ENCODE measurements around the gene RPS2.

Gene RPS2

GRCh38 chr16:1998852-1999801, 34.5 kb upstream of the RPS2 start:
- no peak for DNase-seq

DNA sequence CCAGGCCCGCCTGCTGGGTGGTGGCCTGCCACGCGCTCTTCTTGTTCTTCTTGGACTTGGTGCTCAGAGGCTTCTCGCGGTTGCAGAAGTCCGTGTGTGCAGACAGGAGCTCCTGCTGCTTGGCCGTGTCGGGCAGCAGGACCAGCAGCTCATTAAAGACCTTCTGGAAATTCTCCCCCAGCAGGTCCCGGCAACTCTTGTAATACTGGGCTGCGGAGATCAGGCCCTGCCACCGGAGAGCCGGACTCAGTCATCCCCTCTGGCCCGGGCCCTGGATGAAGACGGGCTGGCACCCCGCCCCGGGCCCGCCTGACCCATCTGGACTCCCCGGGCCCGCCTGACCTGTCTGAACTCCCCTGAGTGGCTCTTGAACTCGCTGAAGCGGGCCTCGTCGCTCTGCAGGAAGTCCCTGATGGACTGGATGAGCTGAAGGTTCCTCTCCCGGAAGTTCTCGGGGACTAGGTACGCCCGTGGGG, 33.8 kb upstream of the RPS2 start:
- DNase-seq: no peak

DNA sequence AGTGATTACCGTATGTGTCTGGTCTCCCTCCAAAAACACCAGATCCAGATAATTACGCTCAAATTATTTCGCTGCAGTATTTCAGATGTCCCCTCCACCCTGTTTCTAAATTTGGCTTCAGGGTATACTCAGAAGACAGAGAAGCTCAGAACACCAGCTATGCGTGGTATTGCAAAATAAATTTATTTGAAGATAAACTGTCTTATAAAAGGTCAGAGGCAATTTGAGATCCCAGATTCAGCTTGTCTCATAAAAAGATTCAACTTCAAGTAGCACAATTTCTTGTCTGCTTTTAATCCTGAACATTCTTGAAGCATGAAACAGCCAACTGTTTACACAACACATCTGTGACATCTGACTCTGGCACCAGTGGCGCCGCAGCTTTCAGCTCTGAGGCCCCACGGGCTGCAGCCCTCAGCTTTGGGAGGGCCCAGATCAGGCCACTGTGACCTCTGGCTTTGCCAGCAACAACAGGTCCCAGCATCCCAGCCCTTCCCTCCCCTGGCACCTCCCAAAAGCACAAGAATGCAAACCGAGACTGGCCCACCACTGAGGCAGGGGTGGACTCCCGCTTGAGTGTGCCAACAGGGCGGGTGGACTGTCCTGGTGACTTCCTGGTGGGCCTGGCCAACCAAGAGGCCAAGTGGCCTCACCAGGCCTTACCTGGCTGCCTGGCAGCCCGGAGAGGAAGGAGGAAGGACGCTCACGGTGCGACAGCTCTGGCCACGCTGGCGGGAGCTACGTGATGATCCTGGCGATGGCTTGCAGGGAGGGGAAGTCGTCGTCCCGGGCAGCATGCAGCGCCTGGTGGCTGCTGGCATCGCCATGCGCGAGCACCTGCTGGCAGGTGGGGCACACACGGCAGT, 33.1 kb upstream of the RPS2 start:
- DNase-seq: no peak

DNA sequence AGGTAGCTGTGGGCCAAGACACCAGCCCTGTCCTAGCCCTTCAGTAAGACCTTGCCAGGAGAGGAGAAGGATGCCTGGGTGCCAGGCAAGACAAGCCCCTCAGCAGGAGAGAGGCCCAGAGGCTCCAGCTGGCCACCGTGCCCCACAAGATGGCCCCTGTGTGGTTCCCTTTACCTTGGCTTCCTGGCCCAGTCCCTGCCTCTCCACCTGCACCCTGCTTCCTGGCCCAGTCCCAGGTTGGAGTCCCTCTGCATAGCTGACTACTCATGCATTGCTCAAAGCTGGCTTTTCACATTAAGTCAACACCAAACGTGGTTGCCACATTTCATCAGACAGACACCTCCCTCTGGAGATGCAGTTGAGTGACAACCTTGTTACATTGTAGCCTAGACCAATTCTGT, 29.1 kb upstream of the RPS2 start:
- DNase-seq: no peak

DNA sequence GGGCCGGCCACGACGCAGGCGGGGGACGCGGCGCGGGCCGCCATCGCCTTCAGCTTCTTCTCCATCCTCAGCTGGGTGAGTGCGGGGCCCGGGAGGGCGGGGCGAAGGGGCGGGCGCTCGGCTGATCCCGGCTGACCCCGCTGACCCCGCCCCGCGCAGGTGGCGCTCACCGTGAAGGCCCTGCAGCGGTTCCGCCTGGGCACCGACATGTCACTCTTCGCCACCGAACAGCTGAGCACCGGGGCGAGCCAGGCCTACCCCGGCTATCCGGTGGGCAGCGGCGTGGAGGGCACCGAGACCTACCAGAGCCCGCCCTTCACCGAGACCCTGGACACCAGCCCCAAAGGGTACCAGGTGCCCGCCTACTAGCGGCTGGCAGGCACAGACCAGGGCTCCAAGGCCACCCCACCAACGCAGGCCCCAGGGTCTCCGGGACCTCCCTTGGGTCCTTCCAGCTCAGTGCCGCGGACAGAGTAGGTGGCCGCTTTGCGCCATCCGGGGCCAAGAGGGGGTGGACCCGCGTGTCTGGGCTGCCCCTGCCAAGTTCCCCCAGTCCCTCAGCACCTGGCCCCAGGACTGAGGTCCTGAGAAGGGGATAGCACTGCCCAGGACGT, 28.2 kb upstream of the RPS2 start:
- no peak for DNase-seq

DNA sequence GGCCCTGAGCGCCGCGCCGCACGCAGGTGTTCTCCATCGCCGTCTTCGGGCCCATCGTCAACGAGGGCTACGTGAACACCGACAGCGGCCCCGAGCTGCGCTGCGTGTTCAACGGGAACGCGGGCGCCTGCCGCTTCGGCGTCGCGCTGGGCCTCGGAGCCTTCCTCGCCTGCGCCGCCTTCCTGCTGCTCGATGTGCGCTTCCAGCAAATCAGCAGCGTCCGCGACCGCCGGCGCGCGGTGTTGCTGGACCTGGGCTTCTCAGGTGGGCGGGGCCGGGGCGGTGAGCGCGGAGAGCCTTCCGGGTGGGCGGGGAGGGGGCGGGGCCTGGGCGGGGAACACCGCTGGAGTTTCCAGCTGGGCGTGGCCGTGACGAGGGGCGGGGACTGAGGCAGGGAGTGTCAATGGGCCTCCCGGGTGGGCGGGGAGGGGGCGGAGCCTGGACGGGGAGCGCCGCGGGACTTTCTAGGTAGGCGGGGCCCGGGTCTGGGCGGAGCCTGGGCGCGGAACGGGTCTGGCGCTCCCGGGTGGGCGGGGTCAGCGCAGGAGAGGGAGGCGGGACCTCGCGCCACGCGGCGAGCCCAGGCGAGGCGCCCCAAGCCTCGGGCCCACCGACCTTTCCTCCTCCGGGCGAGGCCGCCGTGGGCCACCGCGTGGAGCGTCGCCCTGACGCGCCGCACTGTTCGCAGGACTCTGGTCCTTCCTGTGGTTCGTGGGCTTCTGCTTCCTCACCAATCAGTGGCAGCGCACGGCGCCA, 27.5 kb upstream of the RPS2 start:
- peak; percentile 96 to 99 (median 97) for DNase-seq

DNA sequence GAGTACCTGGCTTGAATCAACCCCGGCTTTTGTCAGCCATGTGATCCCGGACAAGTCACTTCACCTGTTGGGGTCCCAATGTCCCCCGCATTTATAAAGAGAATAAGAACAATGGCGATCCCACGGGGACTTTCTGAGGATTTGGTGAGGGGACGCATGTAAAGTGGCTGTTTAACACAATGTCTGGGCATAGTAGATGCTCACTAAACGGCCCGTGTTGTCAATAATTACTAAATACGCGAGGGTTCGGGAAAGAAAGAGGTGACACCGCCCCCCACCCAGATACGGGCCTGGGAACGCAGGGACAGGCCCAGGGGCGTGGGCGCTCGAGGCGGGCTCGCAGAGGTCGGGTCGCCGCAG, 26.9 kb upstream of the RPS2 start:
- DNase-seq: no peak

- DNase-seq: peak in 2 of 4 experiments; percentile 20 to 33
These were observed 26.5 kb upstream of the RPS2 start for GRCh38 chr16:1991135-1991551.

- DNase-seq: no peak
These were observed 25.9 kb upstream of the RPS2 start for GRCh38 chr16:1990351-1991134.

DNA sequence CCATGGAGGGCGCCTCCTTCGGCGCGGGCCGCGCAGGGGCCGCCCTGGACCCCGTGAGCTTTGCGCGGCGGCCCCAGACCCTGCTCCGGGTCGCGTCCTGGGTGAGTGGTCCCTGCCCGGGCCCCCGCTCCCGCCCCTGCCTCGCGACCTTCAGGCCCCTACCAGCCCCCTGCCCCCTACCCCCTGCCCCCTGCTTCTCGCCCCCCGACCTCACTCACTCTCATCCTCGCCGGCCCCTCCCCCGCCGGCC, 25.4 kb upstream of the RPS2 start:
- no peak for DNase-seq

DNA sequence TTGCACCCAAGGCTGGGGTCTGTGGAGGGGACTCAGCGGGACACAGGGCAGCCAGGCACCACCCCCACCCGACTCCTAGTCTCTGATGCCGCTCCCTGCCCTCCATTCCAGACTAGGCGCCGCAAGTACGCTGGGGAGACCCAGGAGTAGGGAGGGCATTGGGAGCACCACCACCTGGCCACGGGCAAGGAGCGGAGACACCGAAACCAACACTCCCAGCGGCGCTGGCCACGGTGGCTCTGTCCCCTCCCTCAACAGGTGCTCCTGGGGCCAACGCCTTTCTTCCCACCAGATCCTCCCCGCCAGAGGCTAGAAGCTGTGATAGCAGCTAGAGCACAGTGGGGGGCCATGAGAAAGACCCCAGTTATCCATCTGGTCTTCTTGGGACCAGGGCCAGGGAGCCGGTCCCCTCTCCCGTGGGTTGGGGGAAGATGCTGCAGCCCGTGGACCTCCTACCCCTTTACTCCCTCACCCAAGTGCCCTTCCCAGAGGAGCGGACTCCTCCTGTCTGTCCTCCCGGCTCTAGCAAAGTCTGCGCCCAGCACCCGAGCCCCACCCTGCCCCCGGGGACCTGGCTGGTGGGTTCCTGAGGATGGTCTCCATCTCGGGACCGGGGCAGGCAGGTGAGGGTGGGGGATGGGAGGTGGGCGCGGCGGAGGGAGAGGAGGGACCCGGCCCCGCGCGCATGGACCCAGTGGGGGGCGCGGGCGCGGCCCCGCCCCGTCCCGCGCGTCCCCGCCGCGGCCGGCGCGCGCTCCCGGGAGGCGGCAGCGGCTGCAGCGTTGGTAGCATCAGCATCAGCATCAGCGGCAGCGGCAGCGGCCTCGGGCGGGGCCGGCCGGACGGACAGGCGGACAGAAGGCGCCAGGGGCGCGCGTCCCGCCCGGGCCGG, 24.8 kb upstream of the RPS2 start, which contains the start of gene SYNGR3:
SYNGR3 (plus strand) TSS at position 762 of the 892 bp plus-strand sequence. CDS start 133 bp downstream, outside the sequence.
- DNase-seq: no peak

DNA sequence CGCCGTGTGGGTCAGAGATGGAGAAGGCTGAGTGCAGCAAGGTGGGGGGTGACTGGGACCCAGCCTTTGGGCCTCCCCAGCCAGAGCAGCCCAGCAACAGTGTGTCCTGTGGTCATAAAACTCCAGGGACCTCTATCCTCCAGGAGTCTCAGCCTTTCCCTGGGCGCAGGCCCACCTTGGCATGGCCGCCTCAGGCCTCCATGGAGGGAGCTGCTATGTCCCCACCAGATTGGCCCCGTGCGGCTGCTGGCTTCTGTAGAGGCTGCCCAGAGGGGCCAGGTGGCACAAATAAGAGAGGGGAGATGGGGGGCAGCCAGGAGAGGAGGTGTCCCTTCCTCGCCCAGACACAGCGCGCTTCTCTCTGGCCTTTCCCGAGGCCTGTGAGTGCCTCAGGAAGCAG, 22.6 kb upstream of the RPS2 start:
- no peak for DNase-seq

GRCh38 chr16:1985466-1986150, 21.0 kb upstream of the RPS2 start:
- no peak for DNase-seq

GRCh38 chr16:1984347-1985225, 20.0 kb upstream of the RPS2 start:
- no peak for DNase-seq

DNA sequence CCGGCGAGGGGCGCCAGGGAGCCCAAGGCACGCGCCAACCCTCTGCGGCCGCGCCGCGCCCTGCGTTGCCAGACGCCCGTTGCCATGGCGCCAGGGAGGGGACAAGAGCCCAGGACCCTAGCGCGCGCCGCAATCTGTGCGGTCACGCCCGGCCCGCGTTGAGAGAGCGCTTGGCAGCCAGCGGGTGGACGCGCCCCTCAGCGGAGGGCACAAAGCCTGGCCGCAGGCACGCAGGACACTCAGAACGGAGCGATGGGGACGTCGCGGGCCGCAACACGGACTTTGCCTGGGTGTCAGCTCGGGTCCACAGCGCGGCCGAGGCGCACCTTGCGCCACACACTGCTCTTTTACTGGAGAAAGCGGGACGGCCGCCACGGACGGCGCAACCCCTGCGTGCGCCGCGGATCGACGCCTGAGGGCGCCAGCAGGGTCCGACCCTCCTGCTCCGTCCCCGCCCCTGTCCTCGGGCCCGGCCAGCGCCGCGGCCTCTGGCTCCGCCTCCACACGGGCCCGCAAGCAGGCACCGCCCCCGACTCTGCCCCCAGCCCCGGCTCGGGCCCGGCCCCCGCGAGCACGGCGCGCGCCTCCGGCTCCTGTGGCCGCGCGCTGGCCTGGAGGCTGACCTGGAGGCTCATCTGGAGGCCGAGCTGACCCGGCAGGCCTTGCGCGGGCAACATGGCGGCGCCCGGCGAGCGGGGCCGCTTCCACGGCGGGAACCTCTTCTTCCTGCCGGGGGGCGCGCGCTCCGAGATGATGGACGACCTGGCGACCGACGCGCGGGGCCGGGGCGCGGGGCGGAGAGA, 19.1 kb upstream of the RPS2 start, which contains the start of gene GFER:
GFER (plus strand) TSS at position 650 of the 803 bp plus-strand sequence; CDS start at position 676, 26 bp downstream.
- DNase-seq: peak in 2 of 4 experiments; percentile 23 to 27

DNA sequence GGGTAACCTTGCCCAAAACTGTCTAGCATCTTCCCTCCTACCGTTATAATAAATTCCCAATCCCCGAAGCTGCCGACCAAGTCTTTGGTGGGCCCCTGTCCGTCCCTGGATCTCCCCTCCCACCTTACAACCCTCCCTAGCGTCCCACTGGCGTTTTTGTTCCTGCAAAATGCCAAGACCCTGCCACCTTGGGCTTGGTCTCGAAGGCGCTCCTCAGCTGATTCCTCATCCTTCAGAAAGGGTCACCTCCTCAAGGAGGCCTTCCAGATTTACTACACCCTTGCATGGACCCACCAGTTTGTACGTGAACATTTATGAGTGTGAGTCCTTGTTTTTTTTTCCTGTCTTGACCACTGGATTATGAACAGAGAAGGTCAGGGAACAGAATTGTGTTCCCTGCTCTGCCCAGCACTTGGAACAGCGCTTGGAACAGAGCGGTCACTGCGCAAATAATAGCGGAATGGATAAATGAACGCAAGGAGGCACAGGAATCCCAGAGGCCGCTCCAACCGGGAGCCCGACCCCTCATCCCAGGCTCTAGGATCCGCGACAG, 18.4 kb upstream of the RPS2 start:
- DNase-seq: no peak

DNA sequence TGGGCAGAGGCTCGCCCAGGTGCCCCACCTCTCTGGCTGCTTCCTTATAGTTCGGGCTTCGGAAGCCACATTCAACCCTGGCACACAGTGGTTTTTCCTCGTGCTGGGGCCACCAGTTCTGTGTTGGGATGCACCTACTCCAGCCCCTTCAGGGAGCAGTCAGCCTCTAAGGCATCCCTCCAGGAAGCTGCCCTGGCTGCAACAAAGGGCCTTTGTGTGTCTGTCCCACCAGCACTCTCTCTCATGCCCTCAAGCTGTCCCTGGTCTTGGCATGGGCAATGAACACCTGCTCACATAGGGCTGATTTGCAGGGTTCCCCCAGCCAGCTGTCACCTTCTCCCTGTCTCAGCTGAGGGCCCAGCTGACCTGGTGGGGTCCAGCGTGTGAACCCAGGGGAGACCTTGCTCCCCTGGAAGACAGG, 17.4 kb upstream of the RPS2 start:
- no peak for DNase-seq

DNA sequence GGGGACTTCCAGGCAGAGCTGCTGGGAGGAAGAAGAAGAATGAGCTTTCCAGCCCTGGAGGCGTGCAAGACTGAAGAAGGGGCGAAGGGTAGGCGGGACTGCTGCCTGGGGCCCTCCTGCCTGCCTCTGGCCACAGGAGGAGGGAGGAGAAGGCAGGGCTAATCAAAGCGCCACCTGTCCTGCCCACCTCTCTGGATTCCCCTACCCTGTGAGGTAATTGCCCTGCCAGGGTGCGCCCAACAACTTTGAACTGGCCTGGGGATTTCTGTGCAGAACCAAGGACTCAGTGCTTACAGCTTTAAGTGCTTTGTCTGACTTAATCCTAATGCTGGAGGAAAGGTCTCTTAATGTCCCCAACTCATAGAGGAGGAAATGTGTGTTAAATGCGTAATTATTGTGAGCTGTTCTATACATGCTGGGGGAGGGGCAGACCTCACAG, 16.8 kb upstream of the RPS2 start, which contains the start of gene NOXO1:
NOXO1 (minus strand) TSS at position 72 of the 439 bp plus-strand sequence. CDS start 290 bp downstream, outside the sequence.
- no peak for DNase-seq

All from activated naive CD4-positive, alpha-beta T cell (primary cell).